AG04450 (cell line): ENCODE data around the gene KRTAP10-6. TPM values are rescaled to one million over a fixed set of nuclear protein-coding genes. Genes with fewer than 3 reads are reported as not detected.

Experiments used
- CTCF ChIA-PET: fragments of 300-600, 350-600 bp; formaldehyde crosslinking; extraction: SDS; loops from one replicate; lab custom pipeline; 2022; ENCODE audit warnings: antibody characterized with exemption, inconsistent platforms; lab: Charles Lee
- POLR2A ChIA-PET: fragments of 350-600 bp; formaldehyde crosslinking; extraction: SDS; loops from one replicate; lab custom pipeline; 2021; ENCODE audit warnings: antibody characterized with exemption, inconsistent platforms; lab: Yijun Ruan, JAX
- DNase-seq: peaks from one replicate; pipeline ENCODE4 v3.0.0-alpha.2; 2011; ENCODE audit warnings: low read depth, low spot score
- H3K27ac ChIP-seq: one replicate; pipeline ENCODE4 v1.5.1; 2012; ENCODE audit warnings: low read depth, low read length, control low read depth
- H3K27me3 ChIP-seq: one replicate; pipeline ENCODE4 v1.6.0; 2012; ENCODE audit warnings: low read length; ENCODE audit not compliant: control insufficient read depth, insufficient read depth
- H3K4me3 ChIP-seq: 2 replicates; pipeline ENCODE4 v1.5.1; 2011; ENCODE audit warnings: mild to moderate bottlenecking, low read depth, low read length, control low read depth
- H3K9me3 ChIP-seq: 2 replicates; pipeline ENCODE4 v1.5.1; 2012; ENCODE audit warnings: low read length; ENCODE audit not compliant: control insufficient read depth, insufficient read depth
- CTCF ChIP-seq: IDR thresholded peaks from 2 replicates; pipeline ENCODE4 v1.5.1; 2011; ENCODE audit warnings: low read depth, low read length, control low read depth, inconsistent platforms
- polyA plus RNA-seq: library from polyadenylated mRNA; depleted of rRNA; stranded (reverse); fragments of >200 nt; gene quantifications from 2 replicates; pipeline ENCODE4 v1.2.3, GENCODE V29; 2011

Gene KRTAP10-6
- polyA plus RNA-seq, 1 experiment: not detected

DNA sequence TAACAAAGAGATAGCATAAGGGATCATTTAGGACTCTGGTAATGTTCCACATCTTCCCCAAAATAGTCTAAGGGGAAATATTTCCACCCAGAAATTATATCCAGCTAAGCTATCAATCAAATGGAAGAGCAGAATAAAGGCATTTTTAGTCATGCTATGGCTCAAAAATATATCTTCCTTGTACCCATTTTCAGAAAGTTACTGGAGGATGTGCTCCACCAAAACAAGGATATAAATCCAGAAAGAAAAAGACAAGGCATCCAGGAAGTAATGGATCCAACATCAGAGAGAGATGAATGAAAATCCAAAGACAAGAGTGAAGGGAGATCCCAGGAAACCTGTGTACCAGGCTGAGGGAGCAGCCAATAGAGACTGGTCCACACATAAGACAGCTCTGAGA lies 16.9 kb upstream of the KRTAP10-6 start:
- H3K4me3 ChIP-seq: no peak overlapping the region
- H3K9me3 ChIP-seq: peaks cover 26% of the 10 kb centered on the region
- no peak for TF ChIP-seq CTCF
- CTCF ChIA-PET: no interaction called here
- H3K27me3 ChIP-seq: no peaks in the 10 kb centered on the region
- no peak overlapping the region for H3K27ac ChIP-seq
- DNase-seq: no peak
- POLR2A ChIA-PET: no interaction called here

DNA sequence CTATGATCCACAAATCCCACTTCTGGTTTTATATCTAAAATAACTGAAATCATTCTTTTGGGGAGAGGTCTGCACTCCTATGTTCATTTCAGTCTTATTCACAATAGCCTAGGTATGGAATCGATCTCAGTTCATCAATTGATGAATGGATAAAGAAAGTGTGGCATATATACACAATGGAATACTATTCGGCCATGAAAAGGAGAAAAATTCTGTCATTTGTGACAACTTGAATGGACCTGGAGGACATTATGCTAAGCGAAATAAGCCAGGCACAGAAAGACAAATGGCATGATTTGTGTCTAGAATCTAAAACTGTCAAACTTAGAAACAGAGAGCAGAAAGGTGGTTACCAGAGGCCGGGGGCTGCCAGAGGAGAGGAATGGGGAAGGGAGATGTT lies 14.2 kb upstream of the KRTAP10-6 start:
- CTCF ChIA-PET: no interaction called here
- Histone ChIP-seq H3K4me3 (no peak overlapping the region), H3K27me3 (no peaks in the 10 kb centered on the region), H3K9me3 (peaks cover 2% of the 10 kb centered on the region), H3K27ac (no peak overlapping the region)
- POLR2A ChIA-PET: no interaction called here
- no peak for TF ChIP-seq CTCF
- DNase-seq: no peak

DNA sequence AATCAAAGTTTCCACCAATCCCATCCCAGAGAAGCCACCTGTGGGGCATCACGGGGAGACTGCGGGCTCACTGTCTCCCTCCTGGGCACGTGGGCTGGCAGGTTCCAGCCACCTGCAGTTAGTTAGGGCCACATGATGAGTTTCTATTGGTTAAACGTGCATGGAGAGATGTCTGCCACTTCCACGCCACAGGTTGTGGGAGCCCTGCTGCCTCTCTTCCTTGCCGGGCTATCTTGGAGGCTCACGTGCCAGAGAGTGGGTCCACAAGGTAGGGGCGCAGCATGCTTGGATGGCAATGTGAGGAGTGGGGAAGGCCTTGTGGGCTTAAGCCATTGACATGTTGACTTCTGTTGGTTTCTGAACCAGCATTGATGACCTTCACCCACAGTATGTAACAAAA lies 11.6 kb upstream of the KRTAP10-6 start:
- no peaks in the 10 kb centered on the region for H3K27me3 ChIP-seq
- no peak overlapping the region for H3K27ac ChIP-seq
- no peak for DNase-seq
- H3K9me3 ChIP-seq: no peaks in the 10 kb centered on the region; the same call in 1 of the 2 replicates
- POLR2A ChIA-PET: no interaction called here
- CTCF ChIA-PET: no interaction called here
- no peak for TF ChIP-seq CTCF
- H3K4me3 ChIP-seq: no peak overlapping the region

GRCh38 chr21:44603109-44603875 lies 11.0 kb upstream of the KRTAP10-6 start:
- TF ChIP-seq CTCF: no peak
- Histone ChIP-seq H3K4me3 (no peak overlapping the region), H3K9me3 (no peaks in the 10 kb centered on the region; the same call in 1 of the 2 replicates), H3K27ac (no peak overlapping the region), H3K27me3 (no peaks in the 10 kb centered on the region)
- no peak for DNase-seq
- CTCF ChIA-PET: no interaction called here
- POLR2A ChIA-PET: no interaction called here

GRCh38 chr21:44602463-44602850 lies 10.2 kb upstream of the KRTAP10-6 start:
- no peak for DNase-seq
- Histone ChIP-seq H3K4me3 (no peak overlapping the region), H3K9me3 (no peaks in the 10 kb centered on the region; the same call in 1 of the 2 replicates), H3K27ac (no peak overlapping the region), H3K27me3 (no peaks in the 10 kb centered on the region)
- CTCF ChIA-PET: no interaction called here
- no peak for TF ChIP-seq CTCF
- POLR2A ChIA-PET: no interaction called here
